Measurements from ENCODE around the gene VEPH1.

Gene VEPH1

GRCh38 chr3:157502916-157503595, at the start of gene VEPH1:
VEPH1 (minus strand) TSS chr3:157503416; CDS start chr3:157495349, 8,067 bp downstream.
- FAIRE-seq = no peak

GRCh38 chr3:157551961-157552360, 48.7 kb upstream of the VEPH1 start:
- no peak for FAIRE-seq

GRCh38 chr3:157549498-157549897, 46.3 kb upstream of the VEPH1 start:
- FAIRE-seq = no peak

GRCh38 chr3:157544501-157545130, 41.4 kb upstream of the VEPH1 start:
- FAIRE-seq = no peak

GRCh38 chr3:157543501-157544035, 40.4 kb upstream of the VEPH1 start:
- FAIRE-seq = no peak

GRCh38 chr3:157542711-157543500, 39.7 kb upstream of the VEPH1 start:
- no peak for FAIRE-seq

- no peak for FAIRE-seq
Measured at GRCh38 chr3:157541506-157542236, 38.5 kb upstream of the VEPH1 start.

GRCh38 chr3:157540656-157541055, 37.4 kb upstream of the VEPH1 start:
- no peak for FAIRE-seq

- FAIRE-seq = no peak
Measured at GRCh38 chr3:157535667-157536066, 32.5 kb upstream of the VEPH1 start.

GRCh38 chr3:157534725-157535161, 31.5 kb upstream of the VEPH1 start:
- FAIRE-seq = no peak

- no peak for FAIRE-seq
Measured at GRCh38 chr3:157533298-157534070, 30.3 kb upstream of the VEPH1 start.

GRCh38 chr3:157532529-157533297, 29.5 kb upstream of the VEPH1 start:
- peak; percentile 84 for FAIRE-seq

- FAIRE-seq = no peak
Measured at GRCh38 chr3:157531771-157532170, 28.6 kb upstream of the VEPH1 start.

GRCh38 chr3:157531301-157531660, 28.1 kb upstream of the VEPH1 start:
- FAIRE-seq = no peak

GRCh38 chr3:157530637-157531300, 27.6 kb upstream of the VEPH1 start:
- no peak for FAIRE-seq

- FAIRE-seq = no peak
Measured at GRCh38 chr3:157529751-157530150, 26.5 kb upstream of the VEPH1 start.

GRCh38 chr3:157529085-157529484, 25.9 kb upstream of the VEPH1 start:
- no peak for FAIRE-seq

GRCh38 chr3:157527131-157527881, 24.1 kb upstream of the VEPH1 start:
- FAIRE-seq = no peak

- FAIRE-seq = no peak
Measured at GRCh38 chr3:157526036-157526435, 22.8 kb upstream of the VEPH1 start.

- no peak for FAIRE-seq
Measured at GRCh38 chr3:157523814-157524213, 20.6 kb upstream of the VEPH1 start.

Data from G401.6 (cell line).